Breast epithelium (tissue), 3 donors: ENCODE results near the gene RPL37.
"Not testable (repeated sequence)": the region's sequence is repeated elsewhere in the genome, so short reads cannot be mapped to it uniquely, and the experiment has no call there.

Experiments
- CTCF ChIP-seq, 3 donors: fragments of 450-650 bp; IDR thresholded peaks; one replicate each; pipeline ENCODE4 v1.5.1; 2016 to 2017; ENCODE audit warnings: antibody characterized with exemption in 3 of 3, mild to moderate bottlenecking in 3 of 3, moderate library complexity in 3 of 3
- POLR2AphosphoS5 ChIP-seq, 3 donors: sonication (generic); formaldehyde crosslinking; IDR thresholded peaks; one replicate each; pipeline ENCODE4 v1.6.1; 2017; ENCODE audit warnings: antibody characterized with exemption in 3 of 3

- TF ChIP-seq CTCF, POLR2AphosphoS5 (IDR thresholded peaks at IDR 0.05): not testable (repeated sequence)
These were observed 46.1 kb downstream of the RPL37 start for GRCh38 chr5:40788941-40789340.
